ENCODE data around the gene IP6K1.
"Not testable (repeated sequence)": the region's sequence is repeated elsewhere in the genome, so short reads cannot be mapped to it uniquely, and the experiment has no call there.

The IP6K1 gene

DNA sequence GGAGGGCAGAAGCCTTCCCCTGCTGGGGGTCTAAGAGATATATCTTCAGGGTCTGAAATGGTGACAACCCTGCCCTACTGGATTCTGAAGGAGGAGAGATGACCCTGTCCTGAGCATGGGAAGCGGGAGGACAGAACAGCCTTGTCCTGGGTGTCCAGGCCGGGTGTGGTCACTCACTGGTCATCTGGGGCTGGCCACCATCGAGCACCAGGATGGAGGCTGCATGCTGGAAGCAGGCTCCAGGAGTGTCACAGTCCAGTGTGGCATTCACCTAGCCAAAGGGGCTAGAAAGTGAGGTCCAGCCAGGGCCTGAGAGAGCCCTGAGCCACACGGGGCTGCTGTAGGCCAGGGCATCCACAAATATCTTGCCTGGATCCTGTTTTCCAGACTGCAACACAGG, 8.1 kb upstream of the IP6K1 start:
- DNase-seq (ENCODE audit: low read depth in 2 of 2): no peak

DNA sequence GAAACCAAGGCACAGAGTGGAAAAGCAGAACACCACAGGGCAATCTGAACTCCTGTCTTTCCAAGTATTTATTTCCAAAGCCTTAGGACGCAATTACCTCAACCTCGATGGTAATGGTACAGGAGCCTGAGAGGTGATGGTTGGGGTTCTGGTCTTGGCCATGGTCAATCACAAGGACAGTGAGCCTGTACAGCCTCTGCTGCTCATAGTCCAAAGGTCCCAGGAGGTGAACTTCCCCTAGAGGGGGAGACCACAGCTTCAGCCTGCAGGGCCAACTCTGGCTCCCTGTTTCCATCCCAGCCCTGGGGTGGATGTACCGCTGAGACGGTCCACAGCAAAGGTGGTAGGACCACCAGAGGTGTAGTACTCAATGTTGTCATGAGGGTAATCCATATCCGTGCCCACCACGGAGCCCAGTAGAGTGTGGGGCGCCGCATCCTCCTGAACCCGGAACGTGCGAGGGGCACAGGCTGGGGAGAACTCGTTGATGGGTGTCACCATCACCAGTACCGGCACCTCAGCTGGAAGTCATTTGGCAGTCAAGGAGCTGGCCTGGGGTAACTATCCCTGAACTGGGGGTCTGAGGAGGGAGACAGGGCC, 7.2 kb upstream of the IP6K1 start:
- no peak for DNase-seq (ENCODE audit: low read depth in 2 of 2)

DNA sequence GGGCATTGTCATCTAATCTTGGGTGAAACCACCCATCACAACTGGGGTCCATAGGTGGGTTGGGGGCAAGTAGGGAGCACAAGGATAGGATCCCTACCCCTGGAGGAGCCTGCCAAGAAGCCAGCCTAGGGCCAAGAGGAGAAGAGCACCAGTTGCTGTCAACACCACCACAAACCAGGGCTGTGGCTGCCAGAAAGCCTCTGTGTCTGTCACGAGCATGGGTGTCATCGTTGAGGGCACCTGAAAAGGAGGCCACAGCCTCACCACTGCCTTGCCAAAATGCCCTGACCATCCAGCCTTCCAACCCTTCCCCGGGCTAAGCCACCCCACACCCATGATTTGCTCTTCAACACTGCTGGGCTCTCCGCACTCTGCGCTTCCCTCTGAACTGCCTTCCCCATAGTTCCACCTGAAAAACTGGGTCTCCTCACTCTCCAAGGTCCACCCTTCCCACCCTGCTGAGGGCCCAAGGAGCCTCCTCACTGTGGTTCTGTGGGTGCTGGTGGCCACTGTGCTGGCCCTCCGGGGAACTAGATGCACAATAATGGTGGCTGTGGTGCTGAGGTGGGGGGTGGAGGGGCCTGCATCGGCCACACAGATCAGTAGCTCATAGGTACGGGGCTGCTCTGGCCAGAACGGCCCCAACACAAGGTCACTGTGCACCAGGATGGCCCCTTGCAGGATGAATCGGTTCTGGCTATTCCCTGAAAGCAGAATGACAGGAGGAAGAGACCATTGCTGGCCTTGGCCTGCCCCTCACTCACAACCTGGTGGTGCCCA, 6.2 kb upstream of the IP6K1 start:
- no peak for DNase-seq (ENCODE audit: low read depth in 2 of 2)

DNA sequence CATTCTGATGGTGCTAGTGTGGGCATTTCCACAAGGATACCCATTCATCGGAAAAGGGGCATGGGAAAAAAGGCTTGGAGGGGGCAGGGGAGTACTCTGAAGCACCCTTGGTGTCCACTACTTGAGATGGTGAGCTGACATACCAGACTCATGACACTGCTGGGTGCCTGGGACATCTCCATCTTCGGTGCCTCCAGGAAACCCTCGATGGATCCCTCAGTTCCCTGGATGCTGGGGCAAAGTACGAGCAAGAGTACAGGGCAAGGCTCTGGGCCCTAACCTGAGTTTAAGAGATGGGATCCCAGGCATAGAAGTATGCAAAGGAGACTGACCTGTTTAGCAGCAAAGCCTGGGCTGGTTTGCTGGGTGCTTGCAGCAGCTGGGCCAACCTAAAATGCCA, 5.2 kb upstream of the IP6K1 start:
- no peak for DNase-seq (ENCODE audit: low read depth in 2 of 2)

DNA sequence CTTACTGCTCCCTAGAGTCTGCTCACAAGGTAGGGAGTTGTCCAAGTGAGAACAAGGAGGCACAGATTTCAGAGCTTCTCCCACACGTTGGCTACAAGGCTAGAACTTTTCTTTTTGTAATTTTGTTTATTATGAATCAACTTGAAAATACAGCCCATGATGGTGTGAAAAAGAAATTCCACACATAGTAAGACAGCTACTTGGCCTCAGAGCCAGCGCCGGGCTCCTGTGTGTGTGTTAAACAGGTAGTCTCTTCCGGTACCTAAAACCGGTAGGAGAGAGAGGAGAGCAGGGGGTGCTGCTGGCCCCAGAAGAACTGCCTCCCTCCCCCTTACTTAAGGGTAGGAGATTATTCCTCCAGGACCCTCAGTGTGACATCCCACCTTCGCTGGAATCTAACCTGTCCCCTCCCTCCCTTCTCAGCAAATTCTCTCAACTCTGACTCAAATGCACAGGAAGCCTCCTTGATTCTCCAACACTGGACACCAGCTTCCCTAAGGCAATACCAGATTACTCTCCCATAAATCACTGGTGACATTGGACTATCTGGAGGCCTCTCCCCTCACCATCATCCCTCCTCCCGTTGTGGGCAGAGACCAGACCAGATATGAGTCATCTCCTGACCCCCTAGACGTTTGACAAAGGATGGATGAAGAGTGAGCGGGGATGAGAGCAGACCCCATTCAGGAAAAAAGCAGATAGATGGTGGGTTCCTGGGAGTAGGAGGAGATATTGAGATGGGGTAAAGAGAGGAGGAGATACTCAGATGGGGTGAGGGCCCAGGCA, 4.5 kb upstream of the IP6K1 start:
- DNase-seq (ENCODE audit: low read depth in 2 of 2): no peak

DNA sequence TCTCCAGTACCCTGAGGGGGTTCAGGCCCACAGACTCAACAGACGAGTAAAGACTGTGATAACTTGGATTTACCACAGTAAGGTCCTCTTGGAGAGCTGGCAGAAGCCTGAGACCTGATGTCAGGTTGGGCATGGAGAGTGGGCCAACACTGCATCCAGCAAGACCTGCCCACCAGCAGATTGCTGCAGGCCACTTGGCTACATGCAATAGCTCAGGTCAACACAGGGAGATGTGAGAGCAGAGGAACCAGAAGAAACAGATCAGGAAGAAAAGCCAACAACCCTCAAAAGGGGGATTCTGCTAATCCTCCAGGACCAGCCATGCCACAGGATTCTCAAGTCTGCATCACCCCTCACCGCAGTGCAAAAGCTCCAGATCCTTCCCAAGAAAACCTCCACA, 1.7 kb upstream of the IP6K1 start:
- DNase-seq (ENCODE audit: low read depth in 2 of 2): no peak

DNA sequence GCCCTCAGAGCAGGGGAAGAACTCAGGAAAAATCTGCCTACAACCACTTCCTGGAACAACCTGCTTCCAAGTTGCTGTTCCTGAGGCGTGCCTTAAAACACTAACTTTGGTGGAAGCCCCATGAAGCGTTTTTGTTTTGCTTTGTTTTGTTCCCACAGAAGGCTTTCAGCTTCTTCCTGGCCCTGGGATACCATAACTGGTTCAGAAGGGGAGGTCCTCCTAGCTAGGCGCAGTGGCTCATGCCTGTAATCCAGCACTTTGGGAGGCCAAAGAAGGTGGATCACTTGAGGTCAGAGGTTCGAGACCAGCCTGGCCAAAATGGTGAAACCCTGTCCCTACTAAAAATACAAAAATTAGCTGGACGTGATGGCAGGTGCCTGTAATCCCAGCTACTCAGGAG, 1.2 kb upstream of the IP6K1 start:
- no peak for DNase-seq (ENCODE audit: low read depth in 2 of 2)

DNA sequence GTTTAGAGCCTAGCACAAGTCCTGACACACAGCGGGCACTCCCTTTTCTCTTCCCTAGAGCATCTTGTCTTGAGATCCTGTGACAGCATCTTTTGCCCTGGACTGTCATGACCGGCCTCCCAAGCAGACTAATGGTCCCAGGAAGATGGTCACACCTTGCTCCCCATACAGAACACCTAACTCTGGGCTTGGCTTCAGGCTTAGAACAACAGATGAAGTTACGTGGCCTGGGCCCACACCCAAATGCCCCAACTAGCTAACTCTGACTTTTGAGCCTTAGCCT, 781 bp upstream of the IP6K1 start:
- no peak for DNase-seq (ENCODE audit: low read depth in 2 of 2)

DNA sequence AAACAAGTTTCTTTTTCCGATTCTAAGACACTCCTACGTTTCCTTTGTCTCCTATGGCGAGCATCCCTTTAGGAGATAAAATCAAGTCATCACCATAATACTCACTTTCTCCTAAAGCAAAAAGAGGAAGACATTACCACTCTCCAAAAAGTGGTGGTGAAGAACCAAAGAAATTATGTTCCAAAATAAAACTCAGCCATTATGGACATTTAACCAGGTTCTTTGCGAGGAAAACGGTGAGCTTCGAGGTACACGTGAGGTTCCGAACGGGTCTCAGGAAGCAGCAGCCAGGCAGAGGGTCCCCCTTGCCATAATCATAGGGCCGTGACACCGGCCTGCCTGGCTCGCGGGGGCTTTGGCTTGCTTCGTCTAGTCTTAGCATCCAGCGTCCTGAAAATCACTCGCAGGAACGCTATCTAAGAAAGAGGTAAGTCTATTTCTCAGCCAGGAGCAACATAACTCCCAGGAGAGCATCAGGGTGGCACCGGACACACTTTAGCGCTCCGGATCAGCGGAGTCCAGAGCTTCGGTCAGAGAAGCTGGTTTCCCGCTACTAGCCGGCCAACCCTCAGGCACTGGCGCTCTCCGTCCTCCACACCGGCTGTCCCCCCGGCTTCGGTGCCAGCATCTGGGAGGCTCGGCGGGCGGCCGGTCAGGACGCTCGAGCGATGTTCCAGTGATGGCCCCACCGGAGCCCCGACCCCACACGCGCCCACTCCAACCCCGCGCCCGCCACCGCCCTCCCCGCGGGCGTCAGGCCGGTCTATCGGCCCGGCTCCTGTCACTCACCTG, 581 bp downstream of the IP6K1 start:
- peak in 1 of 2 donors; percentile 23 for DNase-seq (ENCODE audit: low read depth in 2 of 2)

DNA sequence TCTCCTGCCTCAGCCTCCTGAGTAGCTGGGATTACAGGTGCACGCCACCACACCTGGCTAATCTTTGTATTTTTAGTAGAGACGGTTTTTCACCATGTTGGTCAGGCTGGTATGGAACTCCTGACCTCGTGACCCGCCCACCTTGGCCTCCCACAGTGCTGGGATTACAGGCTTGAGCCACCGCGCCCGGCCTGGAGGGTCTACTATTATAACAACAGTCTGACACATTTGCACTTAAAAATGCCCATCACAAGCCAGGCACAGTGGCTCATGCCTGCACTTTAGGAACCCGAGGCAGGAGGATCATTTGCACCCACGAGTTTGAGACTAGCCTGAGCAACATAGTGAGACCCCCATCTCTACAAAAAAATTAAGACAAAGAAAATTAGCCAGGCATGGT, 4.1 kb downstream of the IP6K1 start:
- DNase-seq (ENCODE audit: low read depth in 2 of 2): not testable (repeated sequence)

DNA sequence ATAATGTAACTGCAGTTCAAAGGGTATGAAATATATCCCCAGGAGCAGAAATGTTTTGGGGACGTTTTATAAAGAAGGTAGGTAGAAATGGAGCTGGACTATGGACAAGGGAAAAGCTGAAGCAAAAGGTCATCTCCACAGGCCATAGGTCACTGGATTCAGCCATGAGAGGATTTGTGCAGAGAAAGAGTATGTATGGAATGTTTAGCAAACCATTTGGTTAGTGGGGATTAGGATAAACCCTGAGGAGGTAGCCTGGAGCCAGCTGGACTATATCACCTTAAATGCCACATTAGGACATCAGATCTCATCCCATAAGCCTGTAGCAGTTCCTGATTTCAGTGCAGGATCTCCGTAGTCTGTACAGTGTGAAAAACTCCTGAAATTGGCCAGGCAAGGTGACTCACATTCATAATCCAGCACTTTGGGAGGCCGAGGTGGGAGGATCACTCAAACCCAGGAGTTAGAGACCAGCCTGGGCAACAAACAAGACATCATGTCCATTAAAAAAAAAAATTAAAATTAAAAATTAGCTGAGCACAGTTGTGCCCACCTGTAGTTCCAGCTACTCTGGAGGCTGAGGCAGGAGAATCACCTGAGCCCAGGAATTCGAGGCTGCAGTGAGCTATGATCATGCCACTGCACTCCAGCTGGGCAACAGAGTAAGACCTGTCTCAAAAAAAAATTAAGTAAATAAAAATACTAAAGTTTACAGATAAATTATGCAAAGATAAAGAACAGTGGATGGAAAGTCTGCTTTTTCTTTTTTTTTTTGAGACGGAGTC, 4.7 kb downstream of the IP6K1 start:
- no peak for DNase-seq (ENCODE audit: low read depth in 2 of 2)

DNA sequence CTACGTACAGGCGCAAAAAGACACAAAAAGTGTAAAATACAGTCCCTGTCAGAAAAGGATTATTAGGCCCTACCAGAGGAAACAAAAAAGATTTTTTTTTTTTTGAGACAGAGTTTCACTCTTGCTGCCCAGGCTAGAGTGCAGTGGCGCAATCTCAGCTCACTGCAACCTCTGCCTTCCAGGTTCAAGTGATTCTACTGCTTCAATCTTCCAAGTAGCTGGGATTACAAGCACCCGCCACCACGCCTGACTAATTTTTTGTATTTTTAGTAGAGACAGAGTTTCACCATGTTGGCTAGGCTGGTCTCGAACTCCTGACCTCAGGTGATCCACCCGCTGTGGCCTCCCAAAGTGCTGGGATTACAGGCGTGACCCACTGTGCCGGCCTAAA, 5.4 kb downstream of the IP6K1 start:
- not testable (repeated sequence) for DNase-seq (ENCODE audit: low read depth in 2 of 2)

DNA sequence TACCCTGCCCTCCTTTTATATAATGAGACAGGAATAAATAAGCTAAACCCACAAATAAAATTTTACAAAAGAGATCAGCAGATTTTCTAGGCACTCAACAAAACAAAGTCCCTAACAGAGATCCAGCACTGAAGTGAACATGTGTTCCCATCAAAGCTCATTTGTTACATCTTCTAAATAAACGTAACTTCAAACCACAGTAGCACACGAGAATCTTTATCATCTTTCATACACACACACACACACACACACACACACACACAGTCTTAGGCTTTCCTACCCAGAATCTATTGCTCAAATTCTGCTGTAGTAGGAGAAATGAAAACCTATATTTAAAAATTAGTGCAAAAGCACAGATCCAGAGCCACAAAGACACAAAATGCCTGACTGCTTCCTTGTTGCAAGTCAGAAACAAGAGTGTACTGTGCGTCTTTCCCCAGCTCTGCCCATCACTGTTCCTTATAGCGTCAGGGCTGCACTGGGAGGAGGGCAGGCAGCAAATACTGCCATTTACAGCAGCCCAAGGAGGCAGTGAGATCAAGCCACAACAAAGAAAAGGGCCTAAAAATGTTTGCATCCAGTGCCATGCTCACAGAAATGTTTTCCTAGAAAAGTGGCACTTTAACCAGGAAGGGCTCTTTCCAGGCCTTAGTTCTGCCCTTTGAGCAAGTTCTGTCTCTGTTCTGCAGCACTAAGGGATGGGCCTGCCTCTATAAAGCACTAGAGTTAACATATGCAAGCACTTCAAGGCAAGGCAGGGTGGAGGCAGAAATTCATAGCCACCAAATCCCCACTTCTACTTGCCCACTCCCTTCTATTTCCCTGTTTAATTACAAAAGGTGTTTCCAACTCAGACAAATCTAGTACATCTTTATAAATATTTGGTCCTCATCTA, 6.0 kb downstream of the IP6K1 start:
- no peak for DNase-seq (ENCODE audit: low read depth in 2 of 2)

DNA sequence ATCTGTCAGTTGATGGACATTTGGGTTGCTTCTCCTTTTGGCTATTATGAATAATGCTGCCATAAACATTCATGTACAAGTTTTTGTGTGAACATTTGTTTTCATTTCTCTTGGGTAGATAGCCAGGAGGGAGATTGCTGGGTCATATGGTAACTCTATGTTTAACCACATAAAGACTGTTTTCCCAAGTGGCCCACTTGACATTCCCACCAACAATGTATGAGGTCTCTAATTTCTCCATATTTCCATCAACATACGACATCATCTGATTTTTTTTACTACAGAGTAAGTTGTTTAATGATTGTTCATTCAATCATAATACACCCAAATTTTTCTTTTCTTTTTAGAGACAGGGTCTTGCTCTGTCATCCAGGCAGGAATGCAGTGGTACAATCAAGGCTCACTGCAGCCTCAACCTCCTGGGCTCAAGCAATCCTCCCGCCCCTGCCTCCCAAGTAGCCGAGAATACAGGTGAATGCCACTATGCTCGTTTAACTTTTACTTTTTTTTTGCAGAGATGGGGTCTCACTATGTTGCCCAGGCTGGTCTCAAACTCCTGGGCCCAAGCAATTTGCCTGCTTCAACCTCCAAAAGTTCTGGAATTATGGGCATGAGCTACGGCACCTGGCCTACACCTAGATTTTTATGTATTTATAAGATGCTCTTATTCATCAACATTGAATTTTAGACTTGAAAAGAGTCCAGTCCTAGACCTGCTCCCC, 6.8 kb downstream of the IP6K1 start:
- DNase-seq (ENCODE audit: low read depth in 2 of 2): no peak

DNA sequence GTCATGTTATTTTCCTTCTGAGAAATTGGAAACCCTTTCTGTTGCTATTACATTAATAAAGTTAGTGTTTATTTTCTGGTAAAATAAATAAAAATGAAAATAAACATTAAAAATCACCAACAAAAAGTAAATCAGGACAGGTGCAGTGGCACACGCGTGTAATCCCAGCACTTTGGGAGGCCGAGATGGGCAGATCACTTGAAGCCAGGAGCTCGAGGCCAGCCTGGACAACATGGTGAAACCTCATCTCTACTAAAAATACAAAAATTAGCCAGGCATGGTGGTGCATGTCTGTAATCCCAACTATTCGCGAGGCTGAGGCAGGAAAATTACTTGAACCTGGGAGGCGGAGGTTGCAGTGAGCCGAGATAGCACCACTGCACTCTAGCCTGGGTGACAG, 10.2 kb downstream of the IP6K1 start:
- not testable (repeated sequence) for DNase-seq (ENCODE audit: low read depth in 2 of 2)

DNA sequence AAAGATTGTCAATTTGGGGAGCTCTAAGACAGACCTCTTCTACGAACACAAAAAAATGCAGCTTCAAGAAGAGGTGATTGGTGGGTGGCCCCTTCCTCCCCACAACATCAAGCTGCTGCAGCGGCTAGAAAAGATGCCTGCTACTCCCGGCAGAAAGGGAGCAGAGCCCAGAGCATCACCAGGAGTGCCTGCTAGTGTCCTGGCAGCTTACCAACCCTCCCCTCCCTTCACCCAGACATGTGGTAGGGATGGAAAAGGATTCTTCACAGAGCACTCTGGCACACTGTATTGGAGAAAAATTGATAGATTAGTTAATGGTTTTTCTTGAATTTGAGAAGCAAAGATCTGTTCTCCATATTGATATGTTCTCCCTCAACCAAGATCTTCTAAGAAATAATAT, 10.8 kb downstream of the IP6K1 start:
- DNase-seq (ENCODE audit: low read depth in 2 of 2): no peak

DNA sequence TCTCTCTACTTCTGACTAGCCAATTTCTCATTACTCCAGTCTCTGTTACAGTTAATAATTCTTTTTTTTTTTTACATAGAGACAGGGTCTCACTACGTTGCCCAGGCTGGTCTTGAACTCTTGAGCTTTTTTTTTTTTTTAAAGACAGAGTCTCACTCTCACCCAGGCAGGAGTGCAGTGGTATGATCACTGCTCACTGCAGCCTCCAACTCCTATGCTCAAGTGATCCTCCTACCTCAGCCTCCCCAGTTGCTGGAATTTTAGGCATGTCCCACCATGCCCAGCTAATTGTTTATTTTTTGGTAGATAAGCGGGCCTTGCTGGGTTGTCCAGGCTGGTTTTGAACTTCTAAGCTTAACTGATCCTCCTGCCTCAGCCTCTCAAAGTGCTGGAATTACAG, 13.6 kb downstream of the IP6K1 start:
- no peak for DNase-seq (ENCODE audit: low read depth in 2 of 2)

DNA sequence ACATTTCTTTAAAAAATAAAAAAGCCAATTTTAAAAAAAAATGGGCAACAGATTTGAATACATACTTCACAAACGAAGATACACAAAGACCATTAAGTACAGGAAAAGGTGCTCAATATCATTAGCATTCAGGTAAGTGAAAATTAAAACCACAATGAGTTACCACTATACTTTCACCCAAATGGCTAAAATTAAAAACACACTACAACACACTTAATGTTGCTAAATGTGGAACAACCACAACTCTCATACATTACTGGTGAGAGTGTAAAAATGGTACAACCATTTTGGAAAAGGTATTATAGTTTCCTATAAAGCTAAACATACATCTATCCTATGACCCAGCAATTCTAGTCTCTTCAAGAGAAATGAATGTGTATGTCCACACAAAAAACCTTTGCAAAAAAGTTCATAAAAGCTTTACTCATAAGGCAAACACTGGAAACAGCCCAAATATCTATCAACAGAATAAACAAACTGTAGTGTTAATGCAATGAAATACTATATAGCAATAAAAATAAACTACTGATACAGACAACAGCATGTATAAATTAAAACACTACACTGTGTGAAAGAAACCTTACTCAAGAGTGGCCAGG, 14.9 kb downstream of the IP6K1 start:
- no peak for DNase-seq (ENCODE audit: low read depth in 2 of 2)

DNA sequence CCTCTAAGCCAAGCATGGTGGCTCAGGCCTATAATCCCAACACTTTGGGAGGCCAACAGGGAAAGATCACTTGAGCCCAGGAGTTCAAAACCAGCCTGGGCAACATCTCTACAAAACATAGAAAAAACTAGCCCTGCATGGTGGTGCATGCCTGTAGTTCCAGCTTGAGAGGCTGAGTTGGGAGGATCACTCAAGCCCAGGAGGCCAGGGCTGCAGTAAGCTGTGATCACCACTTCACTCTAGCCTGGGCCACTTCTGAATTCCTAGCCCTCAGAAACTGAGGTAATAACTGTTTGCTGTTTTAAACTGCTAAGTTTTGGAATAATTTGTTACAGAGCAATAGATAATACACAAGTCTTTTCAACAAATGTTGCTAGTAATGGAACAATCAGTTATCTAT, 16.4 kb downstream of the IP6K1 start:
- DNase-seq (ENCODE audit: low read depth in 2 of 2): no peak
